Measurements from ENCODE around the gene COL11A1. TPM values are rescaled to one million over a fixed set of nuclear protein-coding genes. Genes with fewer than 3 reads are reported as not detected.
A peak's percentile ranks its signal among the peaks of the same experiment; 100 is the strongest.
"Not testable (repeated sequence)": the region's sequence is repeated elsewhere in the genome, so short reads cannot be mapped to it uniquely, and the experiment has no call there.

Gene COL11A1
- total and polyA plus RNA-seq, 8 donors: 0.21 to 89.1 (median 56.3) TPM

- H3K36me3 ChIP-seq: no peaks in the 10 kb centered on the region
- TF ChIP-seq, protein P1, sequence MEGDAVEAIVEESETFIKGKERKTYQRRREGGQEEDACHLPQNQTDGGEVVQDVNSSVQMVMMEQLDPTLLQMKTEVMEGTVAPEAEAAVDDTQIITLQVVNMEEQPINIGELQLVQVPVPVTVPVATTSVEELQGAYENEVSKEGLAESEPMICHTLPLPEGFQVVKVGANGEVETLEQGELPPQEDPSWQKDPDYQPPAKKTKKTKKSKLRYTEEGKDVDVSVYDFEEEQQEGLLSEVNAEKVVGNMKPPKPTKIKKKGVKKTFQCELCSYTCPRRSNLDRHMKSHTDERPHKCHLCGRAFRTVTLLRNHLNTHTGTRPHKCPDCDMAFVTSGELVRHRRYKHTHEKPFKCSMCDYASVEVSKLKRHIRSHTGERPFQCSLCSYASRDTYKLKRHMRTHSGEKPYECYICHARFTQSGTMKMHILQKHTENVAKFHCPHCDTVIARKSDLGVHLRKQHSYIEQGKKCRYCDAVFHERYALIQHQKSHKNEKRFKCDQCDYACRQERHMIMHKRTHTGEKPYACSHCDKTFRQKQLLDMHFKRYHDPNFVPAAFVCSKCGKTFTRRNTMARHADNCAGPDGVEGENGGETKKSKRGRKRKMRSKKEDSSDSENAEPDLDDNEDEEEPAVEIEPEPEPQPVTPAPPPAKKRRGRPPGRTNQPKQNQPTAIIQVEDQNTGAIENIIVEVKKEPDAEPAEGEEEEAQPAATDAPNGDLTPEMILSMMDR (IDR thresholded peaks at IDR 0.05): no peak
- no peaks in the 10 kb centered on the region for H3K4me1 ChIP-seq
- intact Hi-C loops (cut with DNase I): no loop called here
- ATAC-seq: no peak
- H3K9me3 ChIP-seq: no peaks in the 10 kb centered on the region
- no peak overlapping the region for H3K27ac ChIP-seq
- no peaks in the 10 kb centered on the region for H3K27me3 ChIP-seq
- no peak for DNase-seq
- H3K4me3 ChIP-seq: no peak overlapping the region
Observed at GRCh38 chr1:103069201-103069600, 39.1 kb downstream of the COL11A1 start.

- Histone ChIP-seq H3K4me3 (no peak overlapping the region), H3K27ac (no peak overlapping the region), H3K4me1 (no peaks in the 10 kb centered on the region), H3K27me3 (no peaks in the 10 kb centered on the region), H3K36me3 (no peaks in the 10 kb centered on the region), H3K9me3 (no peaks in the 10 kb centered on the region)
- DNase-seq (no peak), ATAC-seq (no peak)
- TF ChIP-seq, protein P1 (IDR thresholded peaks at IDR 0.05): no peak
- intact Hi-C loops (cut with DNase I): no loop called here
Observed at GRCh38 chr1:103063921-103064320, 44.4 kb downstream of the COL11A1 start.

- peak; percentile 93 for ATAC-seq
- no peak overlapping the region for H3K4me3 ChIP-seq
- intact Hi-C loops (cut with DNase I): no loop called here
- H3K4me1 ChIP-seq: no peaks in the 10 kb centered on the region
- no peaks in the 10 kb centered on the region for H3K36me3 ChIP-seq
- H3K27ac ChIP-seq: no peak overlapping the region
- no peaks in the 10 kb centered on the region for H3K27me3 ChIP-seq
- TF ChIP-seq, protein P1 (IDR thresholded peaks at IDR 0.05): no peak
- no peaks in the 10 kb centered on the region for H3K9me3 ChIP-seq
- peak in 2 of 4 donors; percentile 12 to 50 for DNase-seq
Observed at GRCh38 chr1:103058391-103058790, 49.9 kb downstream of the COL11A1 start.

GRCh38 chr1:103056423-103056822 is 51.9 kb downstream of the COL11A1 start:
- H3K36me3 ChIP-seq: no peaks in the 10 kb centered on the region
- H3K27me3 ChIP-seq: no peaks in the 10 kb centered on the region
- H3K27ac ChIP-seq: no peak overlapping the region
- H3K9me3 ChIP-seq: no peaks in the 10 kb centered on the region
- no peak overlapping the region for H3K4me3 ChIP-seq
- ATAC-seq (no peak), DNase-seq (no peak)
- TF ChIP-seq, protein P1 (IDR thresholded peaks at IDR 0.05): no peak
- no peaks in the 10 kb centered on the region for H3K4me1 ChIP-seq
- intact Hi-C loops (cut with DNase I): no loop called here

- H3K27ac ChIP-seq; intact Hi-C loops (cut with DNase I); H3K4me3 ChIP-seq; ATAC-seq; H3K9me3 ChIP-seq; H3K36me3 ChIP-seq; H3K27me3 ChIP-seq; H3K4me1 ChIP-seq: not testable (repeated sequence)
- DNase-seq: peak in 1 of 4 donors; percentile 37
Observed at GRCh38 chr1:103028110-103028509, 80.2 kb downstream of the COL11A1 start.

DNA sequence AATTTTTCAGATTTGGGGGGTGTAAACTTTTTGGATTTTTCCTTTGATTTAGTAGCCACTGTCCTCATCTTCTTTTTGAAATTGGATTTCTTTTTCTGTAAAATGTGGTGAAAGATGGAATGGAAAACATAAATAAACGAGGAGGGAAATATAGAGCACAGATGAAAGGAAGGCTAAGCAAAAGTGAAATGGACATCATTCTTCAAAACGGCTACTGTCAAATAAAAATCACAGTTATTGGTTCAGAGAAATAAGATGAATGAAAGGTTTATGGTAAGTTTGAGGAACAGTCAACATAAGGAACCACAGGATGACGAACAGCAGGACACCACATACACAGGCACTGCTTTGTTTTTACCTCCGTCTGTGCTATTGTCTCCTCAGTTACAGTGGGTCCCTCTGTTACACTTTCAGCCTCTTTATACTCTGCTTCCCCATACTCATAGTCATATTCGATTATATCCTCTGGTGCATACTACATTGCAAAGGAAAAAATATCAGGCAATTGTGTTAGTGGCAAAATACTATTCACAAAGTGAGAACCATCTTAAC is 82.4 kb downstream of the COL11A1 start:
- Histone ChIP-seq H3K4me3 (no peak overlapping the region), H3K27ac (no peak overlapping the region), H3K9me3 (no peaks in the 10 kb centered on the region), H3K4me1 (no peaks in the 10 kb centered on the region), H3K27me3 (no peaks in the 10 kb centered on the region), H3K36me3 (no peaks in the 10 kb centered on the region)
- DNase-seq (no peak), ATAC-seq (no peak)
- intact Hi-C loops (cut with DNase I): no loop called here
- TF ChIP-seq, protein P1 (IDR thresholded peaks at IDR 0.05): no peak
